Testis (tissue), 2 donors: Measurements from ENCODE around the gene GLI1.

Experiments
- POLR2A ChIP-seq: fragments of 450-650 bp; IDR thresholded peaks from one replicate; pipeline ENCODE4 v1.6.1; 2017; ENCODE audit warnings: antibody characterized with exemption, mild to moderate bottlenecking, moderate library complexity
- TF ChIP-seq, protein P1 (sequence below), 3 experiments: fragments of 450-650 bp in 2 of 3; fragments of 200-600 bp in 1 of 3; sonication (generic) in 1 of 3; IDR thresholded peaks; one replicate each; pipeline ENCODE4 v1.5.1; 2016 to 2019; ENCODE audit warnings: antibody characterized with exemption in 3 of 3, mild to moderate bottlenecking in 2 of 3, moderate library complexity in 1 of 3

- TF ChIP-seq POLR2A, result no peak
- TF ChIP-seq, protein P1, sequence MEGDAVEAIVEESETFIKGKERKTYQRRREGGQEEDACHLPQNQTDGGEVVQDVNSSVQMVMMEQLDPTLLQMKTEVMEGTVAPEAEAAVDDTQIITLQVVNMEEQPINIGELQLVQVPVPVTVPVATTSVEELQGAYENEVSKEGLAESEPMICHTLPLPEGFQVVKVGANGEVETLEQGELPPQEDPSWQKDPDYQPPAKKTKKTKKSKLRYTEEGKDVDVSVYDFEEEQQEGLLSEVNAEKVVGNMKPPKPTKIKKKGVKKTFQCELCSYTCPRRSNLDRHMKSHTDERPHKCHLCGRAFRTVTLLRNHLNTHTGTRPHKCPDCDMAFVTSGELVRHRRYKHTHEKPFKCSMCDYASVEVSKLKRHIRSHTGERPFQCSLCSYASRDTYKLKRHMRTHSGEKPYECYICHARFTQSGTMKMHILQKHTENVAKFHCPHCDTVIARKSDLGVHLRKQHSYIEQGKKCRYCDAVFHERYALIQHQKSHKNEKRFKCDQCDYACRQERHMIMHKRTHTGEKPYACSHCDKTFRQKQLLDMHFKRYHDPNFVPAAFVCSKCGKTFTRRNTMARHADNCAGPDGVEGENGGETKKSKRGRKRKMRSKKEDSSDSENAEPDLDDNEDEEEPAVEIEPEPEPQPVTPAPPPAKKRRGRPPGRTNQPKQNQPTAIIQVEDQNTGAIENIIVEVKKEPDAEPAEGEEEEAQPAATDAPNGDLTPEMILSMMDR (IDR thresholded peaks at IDR 0.05), result no peak
These were observed 55.9 kb downstream of the GLI1 start for GRCh38 chr12:57515408-57515933.
